LNCaP clone FGC (cell line): Measurements from ENCODE around the gene GPR158.

Experiments
- DNase-seq: peaks from one replicate; pipeline ENCODE4 v3.0.0-alpha.2; 2011; ENCODE audit warnings: low read depth
- H3K4me3 ChIP-seq: 2 replicates; pipeline ENCODE4 v1.5.1; 2011; ENCODE audit warnings: mild to moderate bottlenecking, low read depth, low read length, control low read depth
- TF ChIP-seq, protein P1 (sequence below): IDR thresholded peaks from 2 replicates; pipeline ENCODE4 v1.5.1; 2012; ENCODE audit warnings: mild to moderate bottlenecking; ENCODE audit not compliant: control insufficient read depth, insufficient read depth; ENCODE audit errors: extremely low read depth

The GPR158 gene

DNA sequence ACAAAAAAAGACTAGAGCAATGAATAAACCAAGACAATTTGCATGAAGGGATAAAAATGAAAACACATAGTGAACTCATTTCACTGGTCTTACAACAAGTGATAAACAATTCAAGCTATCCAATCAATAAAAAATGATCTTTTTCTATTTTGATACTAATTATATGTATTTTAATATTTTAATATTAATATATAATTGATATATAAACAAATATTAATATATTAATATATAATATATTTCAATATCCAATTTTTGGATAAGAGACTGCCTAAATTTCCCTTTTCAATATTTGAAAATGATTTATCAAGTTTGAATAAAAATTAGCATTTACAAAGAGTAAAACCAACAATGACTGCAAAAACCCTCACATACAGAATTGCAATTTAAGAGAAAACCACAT lies 317.9 kb downstream of the GPR158 start:
- TF ChIP-seq, protein P1, sequence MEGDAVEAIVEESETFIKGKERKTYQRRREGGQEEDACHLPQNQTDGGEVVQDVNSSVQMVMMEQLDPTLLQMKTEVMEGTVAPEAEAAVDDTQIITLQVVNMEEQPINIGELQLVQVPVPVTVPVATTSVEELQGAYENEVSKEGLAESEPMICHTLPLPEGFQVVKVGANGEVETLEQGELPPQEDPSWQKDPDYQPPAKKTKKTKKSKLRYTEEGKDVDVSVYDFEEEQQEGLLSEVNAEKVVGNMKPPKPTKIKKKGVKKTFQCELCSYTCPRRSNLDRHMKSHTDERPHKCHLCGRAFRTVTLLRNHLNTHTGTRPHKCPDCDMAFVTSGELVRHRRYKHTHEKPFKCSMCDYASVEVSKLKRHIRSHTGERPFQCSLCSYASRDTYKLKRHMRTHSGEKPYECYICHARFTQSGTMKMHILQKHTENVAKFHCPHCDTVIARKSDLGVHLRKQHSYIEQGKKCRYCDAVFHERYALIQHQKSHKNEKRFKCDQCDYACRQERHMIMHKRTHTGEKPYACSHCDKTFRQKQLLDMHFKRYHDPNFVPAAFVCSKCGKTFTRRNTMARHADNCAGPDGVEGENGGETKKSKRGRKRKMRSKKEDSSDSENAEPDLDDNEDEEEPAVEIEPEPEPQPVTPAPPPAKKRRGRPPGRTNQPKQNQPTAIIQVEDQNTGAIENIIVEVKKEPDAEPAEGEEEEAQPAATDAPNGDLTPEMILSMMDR, result no peak
- no peak overlapping the region for H3K4me3 ChIP-seq
- DNase-seq, result no peak

DNA sequence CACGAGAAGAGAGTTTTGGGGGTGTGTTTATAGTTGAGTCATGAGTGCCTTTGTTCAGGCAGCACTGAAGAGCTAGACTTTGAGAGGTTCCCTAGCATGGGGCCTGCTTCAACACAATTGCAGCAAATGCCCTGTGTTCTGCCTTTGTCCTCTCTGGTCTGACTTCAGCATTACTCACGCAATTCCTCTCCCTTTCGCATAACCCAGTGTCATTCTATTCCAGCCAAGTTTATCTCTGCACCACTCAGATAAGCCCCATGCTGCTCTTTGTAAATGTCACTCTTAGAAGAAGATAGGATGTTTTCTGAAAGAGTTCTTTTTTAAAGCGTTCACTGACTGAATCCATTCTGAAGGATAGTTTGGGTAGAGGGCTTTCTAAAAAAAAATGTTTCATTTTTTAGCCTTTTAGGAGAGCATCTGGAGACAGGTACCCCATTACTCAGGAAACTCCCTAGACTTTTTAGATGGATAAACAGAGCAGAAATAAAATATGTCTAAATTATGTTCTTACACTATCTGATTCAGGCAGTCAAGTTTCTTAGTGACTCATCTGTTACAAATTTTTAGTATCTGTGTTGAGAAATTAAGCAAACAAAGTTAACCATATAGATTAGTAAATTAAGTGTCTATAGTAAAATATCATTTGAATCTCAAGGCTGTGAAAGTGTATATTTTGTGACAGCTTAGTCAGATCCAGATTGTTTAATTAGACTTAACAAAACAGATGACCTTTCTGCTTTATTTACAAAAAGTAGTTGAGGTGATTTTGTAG lies 318.5 kb downstream of the GPR158 start:
- H3K4me3 ChIP-seq, result no peak overlapping the region
- TF ChIP-seq, protein P1, result no peak
- DNase-seq, result no peak

DNA sequence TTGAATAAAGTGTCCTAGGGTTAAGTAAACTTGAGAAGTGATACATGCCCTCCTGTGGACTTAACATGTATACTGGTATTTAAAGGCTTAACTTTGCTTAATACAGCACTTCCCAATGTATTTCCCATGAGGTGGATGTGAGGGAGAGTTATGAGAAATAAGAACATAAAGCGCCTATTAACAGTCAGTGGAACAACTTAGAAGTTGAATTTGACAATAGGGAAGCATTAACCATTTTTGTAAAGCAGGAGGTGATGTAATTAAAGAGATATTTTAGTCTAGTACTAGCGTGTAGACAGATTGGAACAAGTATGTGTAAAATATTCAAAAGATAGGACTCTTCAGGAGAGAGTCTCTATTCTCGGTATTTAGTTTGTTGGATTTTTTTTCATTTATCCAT lies 322.4 kb downstream of the GPR158 start:
- no peak for DNase-seq
- no peak overlapping the region for H3K4me3 ChIP-seq
- TF ChIP-seq, protein P1, result no peak

DNA sequence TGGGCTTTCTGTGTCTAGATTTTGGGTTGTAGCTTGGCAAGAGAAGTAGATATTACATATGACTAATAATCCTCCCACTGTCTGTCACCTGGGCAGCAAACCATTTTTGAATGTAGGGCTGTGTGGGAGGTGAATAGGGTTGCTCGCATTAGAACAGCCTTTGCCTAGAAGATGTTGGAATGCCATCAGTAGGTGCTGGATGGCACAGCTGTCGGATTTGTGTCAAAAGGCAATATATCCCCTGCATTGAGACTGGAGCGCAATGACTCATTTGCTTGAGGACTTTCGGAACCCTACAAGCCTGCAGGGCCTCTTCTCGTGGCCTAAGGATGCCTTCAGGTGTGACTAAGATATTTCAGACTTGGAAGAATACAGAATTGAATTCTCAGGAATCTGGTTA lies 323.8 kb downstream of the GPR158 start:
- TF ChIP-seq, protein P1, result no peak
- DNase-seq, result no peak
- no peak overlapping the region for H3K4me3 ChIP-seq

DNA sequence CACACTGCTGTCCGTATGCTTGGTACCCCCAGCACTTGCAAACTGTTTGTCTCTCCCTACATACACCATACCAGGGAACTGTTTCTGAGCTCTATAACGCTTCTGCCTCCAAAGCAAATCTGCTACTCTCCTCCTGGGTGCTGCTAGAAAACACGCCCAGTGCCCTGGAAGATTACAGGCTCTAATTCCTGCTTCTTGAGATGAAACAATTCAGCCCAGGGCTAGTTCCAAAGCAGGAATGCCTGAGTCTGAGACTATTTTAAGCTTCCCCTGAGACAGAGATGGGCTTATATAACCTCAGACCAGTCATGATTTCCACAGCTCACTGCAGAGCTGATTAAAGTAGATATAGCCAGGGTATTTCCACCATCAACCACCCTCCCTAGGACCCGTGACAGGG lies 327.1 kb downstream of the GPR158 start:
- no peak for DNase-seq
- TF ChIP-seq, protein P1, result no peak
- H3K4me3 ChIP-seq, result no peak overlapping the region

DNA sequence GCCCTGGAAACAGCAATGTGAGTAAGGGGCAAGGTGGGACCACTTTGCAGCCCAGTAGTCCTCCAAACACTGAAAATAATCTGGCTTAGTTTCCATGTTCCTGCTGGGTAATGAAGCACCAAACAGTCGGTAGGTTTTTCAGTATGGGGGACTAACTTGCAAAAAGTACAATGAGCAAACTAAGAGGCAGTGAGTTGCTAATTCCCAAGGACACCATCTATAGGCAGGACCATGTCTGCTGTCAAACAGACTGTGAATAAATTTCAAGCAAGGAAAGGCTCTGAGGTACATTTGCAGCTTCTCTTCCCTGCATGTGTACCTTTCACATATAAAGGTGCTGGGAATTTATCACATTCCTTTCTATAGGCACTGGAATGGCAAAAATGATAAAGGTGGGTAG lies 327.7 kb downstream of the GPR158 start:
- TF ChIP-seq, protein P1, result no peak
- H3K4me3 ChIP-seq, result no peak overlapping the region
- no peak for DNase-seq

DNA sequence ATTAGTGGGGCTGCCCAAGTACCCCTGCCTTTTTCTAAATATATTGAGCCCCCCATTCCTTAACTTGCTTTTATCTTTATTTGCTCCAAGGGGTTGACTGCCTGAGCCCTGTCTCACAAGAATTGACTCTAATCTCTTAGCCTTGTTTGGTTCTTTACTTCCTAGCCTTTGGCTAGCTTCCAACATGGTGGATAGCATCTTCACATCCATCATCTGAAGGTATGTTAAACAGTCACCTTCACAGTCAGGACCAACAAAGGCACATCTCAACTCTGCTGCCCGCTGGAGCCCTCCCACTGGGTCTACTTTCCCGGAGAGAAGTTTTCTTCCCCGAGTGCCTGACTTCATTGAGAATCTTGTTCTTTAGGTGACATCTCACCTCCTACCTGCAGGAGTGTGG lies 329.5 kb downstream of the GPR158 start:
- TF ChIP-seq, protein P1, result no peak
- no peak overlapping the region for H3K4me3 ChIP-seq
- no peak for DNase-seq
